Adrenal gland (tissue), 5 donors: ENCODE data around the gene PHACTR2.
"Not testable (repeated sequence)": the region's sequence is repeated elsewhere in the genome, so short reads cannot be mapped to it uniquely, and the experiment has no call there.

Source experiments
- CTCF ChIP-seq, 6 experiments: fragments of 450-650 bp in 4 of 6; fragments of 200-600 bp in 2 of 6; sonication (generic) in 1 of 6; IDR thresholded peaks; 1 replicate in 5 of 6; 2 replicates in 1 of 6; pipeline versions ENCODE4 v1.5.1 to v1.8.0; 2016 to 2021; ENCODE audit warnings: antibody characterized with exemption in 6 of 6, mild to moderate bottlenecking in 2 of 6, moderate library complexity in 1 of 6
- POLR2A ChIP-seq, 2 donors: fragments of 450-650 bp; IDR thresholded peaks; one replicate each; pipeline ENCODE4 v1.6.1; 2017; ENCODE audit warnings: antibody characterized with exemption in 2 of 2, mild to moderate bottlenecking in 2 of 2, moderate library complexity in 1 of 2
- donor health status: DM: no; HTN: no; CAD: no.

GRCh38 chr6:143868808-143869207 is 191.0 kb downstream of the PHACTR2 start:
- TF ChIP-seq CTCF, POLR2A (IDR thresholded peaks at IDR 0.05): not testable (repeated sequence)
